RKO (cell line): ENCODE results near the gene GPC1.

Experiments
- DNase-seq: peaks from one replicate; pipeline ENCODE4 v3.0.0-alpha.2; 2016; ENCODE audit warnings: low spot score

The GPC1 gene

DNA sequence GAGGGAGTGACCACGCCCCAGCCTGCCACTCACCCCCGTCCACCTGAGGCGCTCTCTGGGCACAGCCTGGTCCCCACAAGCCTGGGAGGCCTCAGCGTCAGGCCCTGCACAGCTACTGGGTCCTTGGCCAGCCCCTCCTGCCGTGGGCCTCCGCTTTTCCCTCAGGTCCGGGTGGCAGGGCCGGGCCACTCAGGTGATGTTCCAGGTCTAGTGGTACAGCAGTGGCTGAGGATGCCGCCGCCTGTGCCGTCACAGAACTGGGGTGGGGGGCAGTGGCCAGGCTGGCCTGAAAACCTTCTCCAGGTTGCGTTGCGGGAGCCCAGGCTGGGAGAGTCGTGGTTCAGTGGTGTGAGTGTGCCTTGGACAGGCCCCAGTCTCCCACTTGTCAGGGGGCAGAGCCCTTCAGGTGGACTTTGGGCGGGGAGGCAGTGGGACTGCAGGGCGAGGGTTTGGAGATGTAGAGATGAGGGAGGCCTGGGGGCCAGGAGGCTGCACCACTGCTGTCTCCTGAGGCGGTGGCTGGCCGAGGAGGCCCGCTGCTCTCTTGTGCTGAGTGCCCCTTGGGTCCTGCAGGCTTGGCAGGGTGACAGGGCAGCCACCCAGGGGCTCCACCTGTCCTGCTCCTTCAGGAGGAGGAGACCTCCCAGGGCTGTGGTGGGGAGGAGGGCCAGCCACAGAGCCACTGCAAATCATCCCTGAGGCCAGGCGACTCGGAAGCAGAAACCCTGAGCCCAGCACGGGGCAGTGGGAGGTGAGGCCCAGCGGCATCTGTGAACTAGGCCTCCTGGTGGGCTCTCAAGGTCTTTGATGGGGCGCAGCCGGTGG is 7.6 kb downstream of the GPC1 start:
- no peak for DNase-seq

DNA sequence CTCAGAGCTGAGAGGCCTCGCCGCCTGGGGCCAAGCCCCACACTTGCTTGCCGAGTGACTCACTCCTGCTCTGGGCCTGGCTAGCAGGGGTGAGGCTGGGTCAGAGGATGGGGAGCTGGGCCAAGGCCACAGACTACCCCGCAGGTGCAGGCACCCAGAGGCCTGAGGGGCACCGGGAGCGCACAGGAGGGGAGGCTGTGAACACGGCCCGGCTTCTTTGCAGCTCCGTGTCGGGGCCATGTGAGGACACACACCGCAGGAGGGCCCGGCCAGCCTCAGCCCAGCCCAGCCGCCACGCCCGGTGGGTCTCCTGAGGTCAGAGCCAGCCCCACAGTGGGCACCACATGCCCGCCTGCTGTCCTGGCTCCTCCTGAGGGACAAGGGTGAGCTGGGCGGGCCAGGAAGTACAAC is 8.4 kb downstream of the GPC1 start:
- no peak for DNase-seq

DNA sequence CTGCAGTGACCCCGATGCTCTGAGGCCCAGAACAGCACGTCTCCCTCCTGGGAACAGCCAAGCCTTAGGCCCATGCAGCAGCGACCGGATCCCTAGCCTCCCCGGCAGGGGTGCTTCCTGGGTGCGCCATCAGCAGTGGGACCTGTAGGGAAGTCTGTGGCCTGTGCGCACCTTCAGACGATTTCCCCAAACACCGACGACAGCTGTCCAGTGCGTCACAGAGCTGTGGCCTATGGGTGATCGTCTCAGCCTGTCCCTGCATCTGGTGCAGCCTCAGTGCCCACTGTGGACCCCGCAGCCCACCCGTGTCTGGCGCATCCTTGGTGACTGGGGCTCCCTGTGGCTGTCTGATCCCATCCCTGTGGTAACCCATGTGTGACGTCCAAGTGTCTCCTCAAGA is 9.0 kb downstream of the GPC1 start:
- no peak for DNase-seq

DNA sequence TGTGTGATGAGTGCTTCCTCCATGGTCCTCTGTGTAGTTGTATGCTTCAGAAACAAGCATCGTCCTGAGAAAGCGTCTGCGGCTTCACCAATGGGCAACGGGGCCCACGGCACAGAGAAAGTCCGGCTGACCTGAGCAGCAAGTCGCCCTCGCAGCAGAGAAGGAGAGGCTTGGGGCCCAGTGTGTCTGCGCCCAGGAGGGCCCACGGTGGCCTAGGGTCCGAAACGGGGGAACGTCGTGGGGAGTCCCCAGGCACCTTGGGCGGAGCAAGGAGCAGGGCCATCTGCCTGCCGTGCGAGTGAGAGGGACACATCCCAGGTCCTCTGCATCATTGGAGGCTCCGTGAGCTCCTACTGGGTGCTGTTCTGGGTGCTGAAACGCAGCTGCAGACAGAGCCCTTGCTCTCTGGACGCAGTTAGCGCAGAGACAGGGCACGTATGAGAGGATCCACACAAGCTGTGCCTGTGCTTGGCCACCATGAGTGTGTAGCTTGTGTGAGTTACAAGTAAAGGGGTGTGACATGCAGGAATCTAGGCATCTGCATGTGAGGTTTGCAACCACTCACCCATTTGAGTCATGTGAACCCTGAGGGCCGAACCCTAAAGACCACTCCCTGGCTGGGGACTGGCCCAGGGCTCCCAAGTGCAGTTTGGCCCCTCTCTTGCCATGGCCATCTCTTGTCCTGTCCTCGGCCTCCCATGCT is 10.6 kb downstream of the GPC1 start:
- DNase-seq: no peak

DNA sequence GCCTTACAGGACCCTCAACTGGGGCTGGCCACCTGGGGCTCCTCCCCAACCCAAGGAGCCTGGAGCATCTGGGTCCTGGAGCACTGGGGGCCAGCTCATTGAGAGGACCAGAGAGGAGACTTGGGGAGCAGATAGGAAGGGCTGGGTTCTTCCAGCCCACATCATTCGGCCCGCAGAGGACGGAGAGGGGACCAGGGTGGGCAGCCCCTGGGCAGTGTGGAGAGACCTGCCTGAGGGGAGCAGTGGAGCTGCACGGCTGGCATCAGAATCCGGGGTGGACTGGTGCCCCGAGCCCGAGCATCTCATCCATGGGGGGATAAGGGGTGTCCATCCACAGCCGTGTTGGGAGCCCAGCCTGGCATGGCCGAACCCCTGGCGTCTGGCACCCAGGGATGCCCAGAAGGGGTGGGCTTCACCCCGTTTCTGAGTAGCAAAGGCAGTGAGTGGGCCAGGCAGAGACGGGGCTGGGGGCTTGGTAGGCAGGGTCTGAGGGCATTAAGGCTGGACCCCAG is 11.3 kb downstream of the GPC1 start:
- DNase-seq: no peak

DNA sequence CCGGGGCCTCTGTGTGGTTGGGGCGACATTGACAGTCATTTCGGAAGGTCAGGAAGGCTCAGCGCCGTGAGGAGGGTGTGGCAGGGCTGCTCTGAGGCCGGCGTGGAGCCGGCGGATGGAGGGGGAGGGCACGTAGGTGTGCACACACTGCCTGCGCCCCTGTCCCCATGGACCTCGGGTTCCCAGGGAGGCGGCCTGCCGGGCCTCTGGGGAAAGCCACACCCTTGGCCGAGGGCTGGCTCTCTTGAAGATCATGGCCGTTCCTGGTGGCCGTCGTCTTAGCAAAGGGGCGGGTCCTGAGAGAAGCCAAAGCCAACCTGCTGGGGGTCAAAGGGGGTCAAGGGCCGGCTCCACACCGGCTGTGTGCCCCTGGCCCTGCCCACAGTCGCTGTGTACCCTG is 11.9 kb downstream of the GPC1 start:
- no peak for DNase-seq

DNA sequence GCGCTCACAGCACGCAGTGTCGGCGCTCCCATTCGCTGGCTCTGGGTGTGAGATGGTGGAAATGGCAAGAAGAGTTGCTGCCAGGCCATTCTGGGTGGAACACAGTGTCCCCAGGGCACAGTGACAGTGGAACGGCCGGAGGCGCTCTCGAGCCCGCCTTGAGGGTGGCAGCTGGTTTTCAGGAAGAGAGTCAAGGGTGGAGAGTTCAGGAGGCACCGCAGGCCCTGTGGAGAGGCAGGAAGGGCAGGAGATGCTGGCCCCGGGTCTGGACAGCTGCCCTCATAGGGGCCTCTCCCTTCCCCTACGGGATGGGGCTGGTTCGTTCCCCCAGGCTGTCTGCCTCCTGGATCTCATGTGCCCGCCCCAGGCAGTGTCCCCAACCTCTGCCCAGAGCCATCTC is 12.5 kb downstream of the GPC1 start:
- DNase-seq: no peak

DNA sequence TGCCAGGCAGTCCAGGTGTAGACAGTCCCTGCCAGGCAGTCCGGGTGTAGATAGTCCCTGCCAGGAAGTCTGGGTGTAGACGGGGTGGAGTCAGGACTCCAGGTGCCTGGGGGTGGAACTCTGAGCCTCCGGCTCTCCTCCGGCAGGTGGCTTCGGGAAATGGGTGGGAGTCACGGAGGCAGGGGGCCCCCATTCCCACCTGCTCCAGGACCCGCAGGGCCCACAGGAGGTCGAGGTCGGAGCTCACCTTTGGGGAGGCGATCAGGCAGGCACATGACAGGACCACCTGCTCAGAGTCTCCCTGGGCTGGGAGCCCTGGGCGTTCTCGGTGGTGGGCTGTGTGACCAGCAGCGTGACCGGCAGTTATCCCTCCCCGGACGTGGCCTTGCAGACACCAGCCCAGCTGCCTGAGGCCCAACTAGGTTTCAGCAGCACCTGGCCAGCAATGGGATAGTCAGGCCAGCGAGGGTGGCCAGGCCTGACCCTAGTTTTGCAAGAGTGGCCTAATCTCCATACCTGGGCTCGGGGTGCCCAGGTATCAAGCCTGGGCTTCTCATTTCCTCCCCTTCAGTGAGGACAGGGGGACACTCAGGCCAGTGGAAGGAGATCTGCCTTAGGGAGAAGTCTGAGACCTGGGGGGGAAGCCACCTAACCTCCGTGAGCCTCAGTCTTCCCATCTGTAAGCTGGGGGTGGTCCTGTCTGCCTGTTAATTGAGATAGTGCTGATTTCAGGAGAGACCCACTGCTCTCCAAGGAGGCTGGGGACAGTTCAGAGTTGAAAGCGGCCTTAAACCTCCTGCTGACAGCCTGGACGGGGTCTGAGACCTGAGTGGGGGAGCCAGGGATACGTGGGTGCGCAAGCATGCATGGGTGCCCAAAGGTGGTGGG is 13.2 kb downstream of the GPC1 start:
- DNase-seq: no peak

DNA sequence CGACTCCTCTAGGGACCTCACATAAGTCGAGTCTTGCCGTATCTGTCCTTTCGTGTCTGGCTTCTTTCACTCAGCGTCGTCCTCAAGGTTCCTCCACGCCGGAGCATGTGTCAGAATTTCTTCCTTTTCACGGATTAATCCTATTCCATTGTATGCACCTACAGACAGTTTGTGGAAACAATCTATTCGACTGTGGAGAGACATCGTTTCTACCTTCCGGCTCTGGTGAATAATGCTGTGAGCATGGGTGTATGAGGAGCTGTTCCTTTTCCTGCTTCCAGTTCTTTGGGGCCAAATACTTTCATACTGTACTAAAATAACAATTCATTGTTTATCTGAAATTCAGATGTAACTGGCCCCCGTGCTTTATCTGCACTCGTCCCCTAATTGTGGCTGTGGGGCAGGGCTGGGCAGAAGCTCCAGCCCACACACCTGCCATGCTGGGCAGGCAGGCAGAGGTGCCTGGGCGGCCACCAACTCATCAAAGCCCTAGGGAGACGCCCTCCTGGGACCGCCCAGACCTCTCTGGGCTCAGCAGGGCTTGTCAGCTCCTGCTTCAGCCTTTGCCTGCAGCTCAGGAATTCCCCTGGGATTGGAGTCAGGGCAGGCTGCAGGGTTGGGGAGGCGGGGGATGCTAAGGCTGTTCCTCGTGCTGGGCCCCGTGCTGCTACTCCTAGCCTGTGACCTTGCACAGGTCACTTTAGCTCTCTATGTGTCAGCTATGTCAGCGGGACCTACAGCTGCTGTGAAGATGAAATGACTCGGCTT is 14.5 kb downstream of the GPC1 start:
- no peak for DNase-seq

DNA sequence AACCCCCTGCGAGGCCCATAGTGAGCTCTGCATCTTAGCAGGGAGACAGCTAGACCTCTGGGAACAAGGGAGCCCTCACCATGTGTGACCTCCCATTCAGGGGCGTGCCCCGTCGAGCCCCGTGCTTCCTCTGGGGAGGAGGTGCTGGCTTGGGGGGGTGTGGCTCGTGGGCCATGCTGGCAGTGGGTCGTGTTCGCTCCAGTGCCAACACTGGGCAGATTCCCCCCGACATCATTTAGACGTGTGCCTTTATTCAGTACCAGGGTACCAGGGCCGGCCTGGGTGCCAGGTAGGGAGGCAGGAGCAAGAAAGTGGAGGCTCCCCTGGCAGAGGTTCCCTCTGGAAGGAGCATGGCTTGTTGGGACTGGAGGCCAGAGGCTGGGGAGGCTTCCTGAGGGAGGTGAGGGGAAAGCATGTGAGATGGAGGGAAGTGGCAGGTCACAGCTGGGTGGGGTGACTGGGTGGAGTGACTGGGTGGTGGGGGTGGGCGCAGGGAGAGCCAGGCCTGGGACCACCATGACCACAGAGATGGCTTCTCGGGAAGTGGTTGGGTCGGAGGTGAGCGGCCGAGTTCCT is 15.2 kb downstream of the GPC1 start:
- no peak for DNase-seq

DNA sequence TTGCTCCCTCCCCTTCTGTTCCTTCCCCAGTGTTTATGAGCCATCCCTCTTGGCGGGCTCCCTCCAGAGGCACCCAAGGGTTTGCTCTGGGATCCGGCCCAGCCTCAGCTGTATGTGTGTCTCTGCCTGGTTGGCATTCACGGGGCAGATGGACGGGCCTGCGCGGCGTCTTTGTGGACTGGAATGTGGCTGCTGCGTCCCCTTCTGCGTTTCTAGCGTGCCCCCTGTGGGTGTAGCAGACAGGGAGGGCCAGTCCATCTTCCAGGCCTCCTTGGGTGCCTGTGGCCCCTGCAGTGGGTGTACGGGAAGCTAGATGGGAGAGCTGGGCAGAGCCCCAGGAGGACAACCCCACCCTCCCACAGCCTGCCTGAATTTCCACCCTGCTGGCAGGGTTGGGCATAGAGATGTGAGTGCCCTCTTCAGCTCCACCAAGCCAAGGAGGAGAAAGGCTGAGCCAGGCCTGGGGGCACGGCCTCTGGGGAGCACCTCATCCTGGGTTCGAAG is 15.7 kb downstream of the GPC1 start:
- DNase-seq: no peak

DNA sequence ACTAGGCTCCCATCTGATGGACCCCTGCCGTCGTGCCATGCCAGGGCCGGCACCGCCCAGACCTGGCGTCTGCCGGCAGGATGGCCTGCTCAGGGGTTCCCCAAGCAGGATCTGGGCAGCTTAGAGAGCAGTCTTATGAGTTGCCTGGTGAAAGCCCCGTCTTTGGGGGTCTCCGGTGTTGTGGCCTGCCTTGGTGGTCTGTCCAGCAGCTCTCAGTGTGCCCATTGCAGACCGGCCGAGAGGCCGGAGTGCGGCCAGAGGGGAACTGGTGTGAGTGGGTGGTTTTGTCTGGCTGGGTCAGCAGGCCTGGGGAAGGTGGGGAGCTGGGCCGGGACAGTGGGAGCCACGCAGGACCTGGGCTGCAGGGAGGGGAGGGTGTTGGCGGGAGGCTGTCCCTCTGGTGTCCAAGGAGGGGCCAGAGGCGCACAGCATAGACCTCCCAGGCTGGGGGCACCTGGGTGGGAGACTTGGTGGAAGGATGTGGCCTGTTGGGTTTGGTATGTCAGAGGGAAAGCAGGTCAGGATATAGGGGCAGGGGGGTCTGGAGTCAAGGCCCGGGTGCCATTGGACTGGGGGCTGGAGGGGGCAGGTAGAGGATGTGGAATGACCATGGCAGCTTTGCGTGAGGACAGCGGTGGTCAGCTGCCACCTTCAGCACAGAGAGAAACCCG is 16.5 kb downstream of the GPC1 start:
- no peak for DNase-seq

DNA sequence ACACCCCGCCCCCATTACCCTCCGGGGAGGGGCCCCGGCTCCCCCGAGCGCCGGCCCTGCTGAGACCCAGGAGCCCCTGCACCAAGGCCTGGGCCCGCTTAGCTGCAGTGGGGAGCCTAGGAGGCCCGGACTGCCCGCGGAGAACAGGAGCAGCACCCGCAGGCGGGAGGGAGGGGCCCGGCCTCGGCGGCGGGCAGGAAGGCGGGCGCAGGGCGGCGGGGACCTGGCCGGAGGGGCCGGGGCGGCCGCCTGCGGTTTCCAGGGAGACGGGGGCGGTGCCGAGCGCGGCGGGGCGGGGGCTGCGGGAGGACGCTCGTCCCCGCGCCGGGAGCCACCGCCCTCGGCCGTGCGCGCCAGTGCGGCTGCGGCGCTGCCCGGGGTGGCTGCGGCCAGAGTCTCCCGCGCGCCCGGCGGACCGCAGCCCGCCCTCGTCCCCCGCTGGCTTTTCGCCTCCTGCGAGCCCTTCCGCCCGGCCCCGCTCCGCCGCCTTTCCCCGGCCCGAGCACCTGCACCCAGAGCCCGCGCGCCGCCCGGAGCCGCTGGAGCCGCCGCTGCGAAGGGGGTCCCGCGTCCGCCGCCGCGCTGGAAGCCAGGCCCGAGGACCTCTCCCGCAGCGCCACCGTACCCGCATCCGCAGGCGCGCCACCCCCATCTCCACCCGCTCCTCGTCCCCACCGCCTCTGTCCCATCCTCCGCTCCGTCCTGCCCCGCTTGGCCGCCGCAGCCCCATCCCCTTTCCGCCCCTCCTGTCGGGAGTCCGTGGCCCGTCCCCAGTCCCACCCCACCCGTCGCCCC is 17.2 kb downstream of the GPC1 start:
- DNase-seq: no peak

DNA sequence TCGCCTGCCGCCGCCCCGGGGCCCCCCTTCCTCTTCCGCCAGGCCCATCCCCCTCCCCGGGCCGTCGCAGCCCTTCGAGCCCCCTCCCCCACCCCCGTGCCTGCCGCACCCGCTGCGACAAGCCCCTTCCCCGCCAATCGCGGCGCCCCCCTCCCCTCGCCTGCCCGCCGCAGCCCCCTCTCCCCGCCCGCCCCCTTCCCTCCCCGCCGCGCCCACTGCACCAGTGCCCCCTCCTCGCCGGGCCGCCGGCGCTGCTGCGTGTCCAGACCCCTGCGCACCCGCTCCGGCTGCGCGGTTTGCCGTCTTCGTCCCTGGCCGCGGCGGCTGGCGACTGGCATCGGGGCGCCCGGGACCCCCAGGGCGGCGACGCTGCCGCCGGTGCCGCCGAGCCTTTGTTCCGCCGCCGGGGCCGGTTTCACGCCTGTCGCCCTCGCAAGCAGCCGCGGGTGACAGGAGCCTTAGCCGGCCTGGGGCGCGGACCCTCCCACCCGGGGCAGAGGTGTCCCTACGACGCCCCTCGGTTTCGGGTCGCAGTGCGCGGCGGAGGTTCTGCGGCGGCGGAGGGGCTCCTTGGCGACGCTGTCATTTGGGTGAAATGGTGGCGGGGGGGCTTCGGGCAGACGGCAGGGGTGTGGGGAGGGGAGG is 18.1 kb downstream of the GPC1 start:
- DNase-seq: no peak

DNA sequence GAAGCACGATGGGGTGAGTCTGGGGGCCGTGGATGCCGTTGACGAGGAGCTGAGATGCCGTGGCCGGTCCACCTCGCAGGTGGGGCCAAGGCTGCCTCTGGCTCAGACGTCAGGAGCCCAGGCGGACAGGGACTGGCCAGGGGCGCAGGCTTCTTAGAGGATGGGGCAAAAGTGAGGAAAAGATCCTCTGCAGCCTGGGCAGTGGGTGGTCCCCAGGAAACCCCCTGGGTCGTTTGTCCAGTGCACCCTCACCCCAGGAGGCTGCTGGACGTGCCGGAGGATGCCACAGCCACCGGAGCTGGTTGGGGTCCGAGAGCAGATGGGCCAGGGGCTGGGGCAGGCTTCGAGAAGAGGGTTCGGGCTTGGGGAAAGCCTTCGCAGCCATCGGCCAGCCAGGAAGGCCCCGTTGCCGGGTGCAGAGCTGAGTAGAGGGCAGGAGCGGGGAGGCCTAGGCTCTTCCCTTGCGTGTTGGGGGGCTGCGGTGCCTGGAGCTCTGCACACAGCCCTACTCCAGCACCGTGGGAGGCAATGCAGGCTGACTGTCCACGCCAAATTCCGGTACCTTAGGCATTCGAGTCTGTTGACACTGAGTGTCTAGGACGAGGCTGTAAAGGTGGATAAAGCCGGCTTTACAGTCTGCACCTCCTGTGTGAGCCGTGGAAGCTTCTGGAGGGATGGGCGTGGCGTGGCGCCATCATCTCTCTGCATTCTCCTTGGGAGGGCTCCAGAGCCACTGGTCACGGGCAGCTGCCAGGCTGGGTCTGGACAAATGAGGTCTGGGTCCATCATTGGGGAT is 18.8 kb downstream of the GPC1 start:
- DNase-seq: no peak

DNA sequence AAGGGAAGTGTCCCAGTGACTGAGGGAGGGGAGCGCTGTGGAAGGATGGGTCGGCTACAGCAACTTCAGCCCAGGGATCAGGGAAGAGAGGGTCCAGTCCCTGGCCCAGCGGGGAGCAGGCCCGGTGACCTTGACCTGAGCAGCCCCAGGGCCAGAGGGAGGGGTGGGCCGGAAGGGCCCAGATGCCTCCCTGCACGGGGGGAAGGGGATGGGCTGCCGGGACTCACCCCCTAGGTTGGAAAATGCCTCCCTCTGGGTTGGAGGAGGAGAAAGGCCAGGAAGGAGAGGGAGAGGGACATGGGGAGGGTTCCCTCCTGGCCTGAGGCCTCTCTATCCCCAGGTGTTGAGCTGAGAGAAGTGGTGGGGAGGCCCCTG is 19.8 kb downstream of the GPC1 start:
- DNase-seq: no peak

DNA sequence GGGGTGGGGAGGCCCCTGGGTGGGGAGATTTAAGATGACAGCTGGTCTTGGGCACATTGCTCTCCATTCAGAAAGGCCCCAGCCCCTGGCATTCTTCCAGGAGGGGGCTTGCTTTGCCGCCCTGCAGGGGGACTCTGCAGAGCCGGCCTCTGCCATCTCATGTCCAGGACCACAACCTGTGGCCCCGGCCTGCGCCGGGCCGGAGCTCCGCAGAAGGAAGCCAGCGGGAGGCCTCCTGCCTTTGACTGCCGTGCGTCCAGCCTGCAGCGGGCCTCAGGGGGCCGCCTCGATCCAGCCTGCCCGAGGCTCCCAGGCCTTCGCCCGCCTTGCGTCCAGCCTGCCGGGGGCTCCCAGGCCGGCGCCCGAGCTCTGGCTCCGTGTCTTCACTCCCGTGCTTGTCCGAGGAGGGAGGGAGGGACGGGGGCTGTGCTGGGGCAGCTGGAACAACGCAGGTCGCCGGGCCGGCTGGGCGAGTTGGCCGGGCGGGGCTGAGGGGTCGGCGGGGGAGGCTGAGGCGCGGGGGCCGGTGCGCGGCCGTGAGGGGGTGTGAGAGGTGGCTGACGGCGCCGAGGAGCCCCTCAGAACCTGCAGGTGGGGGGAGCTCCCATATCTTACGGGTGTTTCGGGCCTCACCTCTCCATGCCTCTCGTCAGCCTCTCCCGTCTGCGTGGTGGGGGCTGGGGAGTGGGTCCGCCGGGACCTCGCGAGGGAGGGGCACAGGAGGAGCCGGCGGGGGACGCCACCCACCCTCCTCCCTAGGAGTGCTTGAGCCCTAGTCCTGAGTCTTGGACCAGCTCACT is 20.4 kb downstream of the GPC1 start:
- no peak for DNase-seq
